Retinal pigment epithelial cell (primary cell): ENCODE results near the gene NOS3.

Experiments used
- DNase-seq: peaks from one replicate; pipeline ENCODE4 v3.0.0-alpha.2; 2010; ENCODE audit warnings: low read depth
- H3K4me3 ChIP-seq: 2 replicates; pipeline ENCODE4 v1.5.1; 2011; ENCODE audit warnings: mild to moderate bottlenecking, low read length, control low read depth, moderate library complexity
- CTCF ChIP-seq: conservative IDR thresholded peaks from 2 replicates; pipeline ENCODE4 v1.5.1; 2011; ENCODE audit warnings: low read depth, low read length, control low read depth, inconsistent platforms

The NOS3 gene

GRCh38 chr7:151028131-151028947 lies 37.5 kb downstream of the NOS3 start, which contains the start of gene ABCB8:
Gene ABCB8 (plus strand): TSS chr7:151028450. CDS start chr7:151028516, 66 bp downstream.
- peak; percentile 98 for DNase-seq
- peak within 1 kb of the TSS; percentile 83 for H3K4me3 ChIP-seq
- peak; percentile 37 for TF ChIP-seq CTCF

GRCh38 chr7:151028948-151029501 lies 38.2 kb downstream of the NOS3 start:
- no peak for DNase-seq
- TF ChIP-seq CTCF = no peak
- peak overlapping the region; percentile 83 for H3K4me3 ChIP-seq

GRCh38 chr7:151031011-151031410 lies 40.2 kb downstream of the NOS3 start:
- DNase-seq = no peak
- H3K4me3 ChIP-seq = no peak overlapping the region
- no peak for TF ChIP-seq CTCF

GRCh38 chr7:151032936-151033863 lies 42.4 kb downstream of the NOS3 start:
- no peak for DNase-seq
- TF ChIP-seq CTCF = no peak
- H3K4me3 ChIP-seq = no peak overlapping the region

- DNase-seq = no peak
- TF ChIP-seq CTCF = no peak
- no peak overlapping the region for H3K4me3 ChIP-seq
These were observed 43.0 kb downstream of the NOS3 start for GRCh38 chr7:151033864-151034249.

GRCh38 chr7:151034312-151035025 lies 43.7 kb downstream of the NOS3 start:
- DNase-seq = no peak
- no peak for TF ChIP-seq CTCF
- no peak overlapping the region for H3K4me3 ChIP-seq
